Tibial artery (tissue), 4 donors: ENCODE data around the gene OTOP3.
"Not testable (repeated sequence)": the region's sequence is repeated elsewhere in the genome, so short reads cannot be mapped to it uniquely, and the experiment has no call there.

ENCODE experiments used
- DNase-seq, 2 donors: peaks; one replicate each; pipeline ENCODE4 v3.0.0-alpha.2; 2019
- H3K27ac ChIP-seq, 2 donors: fragments of 200-600 bp; sonication (generic) in 1 of 2; 1 replicate in 1 of 2; 2 replicates in 1 of 2; pipeline ENCODE4 v1.5.1; 2018 to 2019; ENCODE audit warnings: mild to moderate bottlenecking in 1 of 2
- H3K27me3 ChIP-seq, 2 donors: fragments of 200-600 bp; sonication (generic) in 1 of 2; one replicate each; pipeline versions ENCODE4 v1.5.1 to v1.6.0; 2016 to 2019
- H3K36me3 ChIP-seq, 3 donors: fragments of 200-600 bp; sonication (generic) in 2 of 3; one replicate each; pipeline ENCODE4 v1.5.1; 2016 to 2019; ENCODE audit warnings: mild to moderate bottlenecking in 2 of 3
- H3K4me1 ChIP-seq, 4 donors: fragments of 200-600 bp; sonication (generic) in 2 of 4; 1 replicate in 3 of 4; 2 replicates in 1 of 4; pipeline ENCODE4 v1.5.1; 2016 to 2019
- H3K4me3 ChIP-seq, 2 donors: fragments of 200-600 bp; sonication (generic) in 1 of 2; 1 replicate in 1 of 2; 2 replicates in 1 of 2; pipeline ENCODE4 v1.5.1; 2018 to 2019; ENCODE audit warnings: mild to moderate bottlenecking in 2 of 2
- H3K9me3 ChIP-seq, 3 donors: fragments of 200-600 bp; sonication (generic) in 1 of 3; one replicate each; pipeline ENCODE4 v1.5.1; 2016 to 2019
- intact Hi-C: fragments of 100-400 bp; cut with DNase I; formaldehyde crosslinking; loops from one replicate; pipeline ENCODE4 v1.15.0; 2023; ENCODE audit warnings: low total_unique reads
- TF ChIP-seq, protein P1 (sequence below), 2 experiments: fragments of 200-600 bp in 1 of 2; fragments of 450-650 bp in 1 of 2; IDR thresholded peaks; one replicate each; pipeline ENCODE4 v1.5.1; 2017 to 2019; ENCODE audit warnings: antibody characterized with exemption in 2 of 2, mild to moderate bottlenecking in 1 of 2, moderate library complexity in 1 of 2

Gene OTOP3

DNA sequence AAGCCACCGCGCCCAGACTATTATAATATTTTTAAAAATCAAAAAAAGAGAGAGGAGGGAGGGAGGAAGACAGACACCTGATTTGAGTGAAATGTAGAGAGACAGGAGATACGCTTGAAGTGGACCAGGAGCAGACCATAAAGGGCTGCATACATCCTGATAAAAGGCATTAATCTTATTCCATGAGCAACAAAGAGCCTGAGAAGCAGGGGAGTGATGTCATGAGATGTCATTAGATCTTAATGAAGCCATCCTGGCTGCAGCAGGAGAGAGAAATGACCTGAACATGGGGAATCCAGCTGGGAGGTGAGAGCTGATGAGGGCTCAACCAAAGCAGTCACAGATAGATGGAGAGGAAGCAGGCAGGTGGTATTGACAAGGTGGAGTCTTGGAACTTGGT lies 42.1 kb downstream of the OTOP3 start:
- no peak for DNase-seq
- TF ChIP-seq, protein P1, sequence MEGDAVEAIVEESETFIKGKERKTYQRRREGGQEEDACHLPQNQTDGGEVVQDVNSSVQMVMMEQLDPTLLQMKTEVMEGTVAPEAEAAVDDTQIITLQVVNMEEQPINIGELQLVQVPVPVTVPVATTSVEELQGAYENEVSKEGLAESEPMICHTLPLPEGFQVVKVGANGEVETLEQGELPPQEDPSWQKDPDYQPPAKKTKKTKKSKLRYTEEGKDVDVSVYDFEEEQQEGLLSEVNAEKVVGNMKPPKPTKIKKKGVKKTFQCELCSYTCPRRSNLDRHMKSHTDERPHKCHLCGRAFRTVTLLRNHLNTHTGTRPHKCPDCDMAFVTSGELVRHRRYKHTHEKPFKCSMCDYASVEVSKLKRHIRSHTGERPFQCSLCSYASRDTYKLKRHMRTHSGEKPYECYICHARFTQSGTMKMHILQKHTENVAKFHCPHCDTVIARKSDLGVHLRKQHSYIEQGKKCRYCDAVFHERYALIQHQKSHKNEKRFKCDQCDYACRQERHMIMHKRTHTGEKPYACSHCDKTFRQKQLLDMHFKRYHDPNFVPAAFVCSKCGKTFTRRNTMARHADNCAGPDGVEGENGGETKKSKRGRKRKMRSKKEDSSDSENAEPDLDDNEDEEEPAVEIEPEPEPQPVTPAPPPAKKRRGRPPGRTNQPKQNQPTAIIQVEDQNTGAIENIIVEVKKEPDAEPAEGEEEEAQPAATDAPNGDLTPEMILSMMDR (IDR thresholded peaks at IDR 0.05): no peak
- Histone ChIP-seq H3K4me3 (no peak overlapping the region), H3K4me1 (peaks cover 0 to 18% (median 12%) of the 10 kb centered on the region in 4 donors), H3K36me3 (no peaks in the 10 kb centered on the region), H3K9me3 (no peaks in the 10 kb centered on the region), H3K27ac (no peak overlapping the region), H3K27me3 (peaks cover 0 to 8% of the 10 kb centered on the region in 2 donors)
- intact Hi-C loops: no loop called here

GRCh38 chr17:74978240-74978639 lies 42.5 kb downstream of the OTOP3 start:
- no peak overlapping the region for H3K27ac ChIP-seq
- H3K36me3 ChIP-seq: no peaks in the 10 kb centered on the region
- H3K4me1 ChIP-seq: peaks cover 0 to 14% (median 11%) of the 10 kb centered on the region in 4 donors
- H3K27me3 ChIP-seq: peaks cover 0 to 8% of the 10 kb centered on the region in 2 donors
- no peak overlapping the region for H3K4me3 ChIP-seq
- intact Hi-C loops: no loop called here
- H3K9me3 ChIP-seq: no peaks in the 10 kb centered on the region
- TF ChIP-seq, protein P1 (IDR thresholded peaks at IDR 0.05): no peak
- DNase-seq: no peak

DNA sequence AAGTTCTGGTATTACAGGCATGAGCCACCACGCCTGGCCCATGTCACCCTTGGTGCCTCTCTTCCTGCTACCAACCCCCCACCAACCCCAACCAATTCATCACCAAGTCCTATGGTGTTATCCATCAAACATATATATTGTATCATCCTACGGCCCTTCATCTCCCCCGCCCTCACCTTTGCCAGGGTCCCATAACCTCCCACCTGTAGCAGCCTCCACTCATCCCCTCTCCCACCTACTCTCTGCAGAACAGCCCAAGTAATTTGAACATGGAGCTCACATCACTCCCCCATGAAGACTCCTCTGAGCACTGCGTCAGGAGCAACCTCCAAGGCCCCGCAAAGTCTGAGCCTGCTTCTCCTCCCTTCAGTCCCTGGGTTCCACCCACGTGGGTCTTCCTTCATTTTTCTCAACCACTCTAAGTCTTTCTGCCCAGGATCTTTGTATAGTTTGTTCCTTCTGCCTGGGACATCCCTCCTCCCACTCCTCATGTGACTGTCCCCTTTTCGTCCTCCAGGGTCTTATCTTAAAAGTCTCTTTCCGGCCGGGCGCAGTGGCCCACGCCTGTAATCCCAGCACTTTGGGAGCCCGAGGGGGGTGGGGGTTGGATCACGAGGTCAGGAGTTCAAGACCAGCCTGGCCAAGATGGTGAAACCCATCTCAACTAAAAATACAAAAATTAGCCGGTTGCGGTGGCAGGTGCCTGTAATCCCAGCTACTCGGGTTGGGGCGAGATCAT lies 43.9 kb downstream of the OTOP3 start:
- Histone ChIP-seq H3K9me3 (no peaks in the 10 kb centered on the region), H3K27ac (no peak overlapping the region), H3K27me3 (peaks cover 0 to 4% of the 10 kb centered on the region in 2 donors), H3K4me3 (no peak overlapping the region), H3K4me1 (peaks cover 0 to 14% (median 11%) of the 10 kb centered on the region in 4 donors), H3K36me3 (no peaks in the 10 kb centered on the region)
- intact Hi-C loops: no loop called here
- TF ChIP-seq, protein P1 (IDR thresholded peaks at IDR 0.05): no peak
- no peak for DNase-seq

GRCh38 chr17:74981318-74981978 lies 45.8 kb downstream of the OTOP3 start:
- no peaks in the 10 kb centered on the region for H3K9me3 ChIP-seq
- intact Hi-C loops: no loop called here
- TF ChIP-seq, protein P1 (IDR thresholded peaks at IDR 0.05): no peak
- no peaks in the 10 kb centered on the region for H3K27me3 ChIP-seq
- no peak for DNase-seq
- H3K36me3 ChIP-seq: no peaks in the 10 kb centered on the region
- H3K4me1 ChIP-seq: peaks cover 0 to 14% (median 11%) of the 10 kb centered on the region in 4 donors
- H3K4me3 ChIP-seq: peak overlapping the region; percentile 55 to 57
- peak overlapping the region; percentile 89 to 91 for H3K27ac ChIP-seq

DNA sequence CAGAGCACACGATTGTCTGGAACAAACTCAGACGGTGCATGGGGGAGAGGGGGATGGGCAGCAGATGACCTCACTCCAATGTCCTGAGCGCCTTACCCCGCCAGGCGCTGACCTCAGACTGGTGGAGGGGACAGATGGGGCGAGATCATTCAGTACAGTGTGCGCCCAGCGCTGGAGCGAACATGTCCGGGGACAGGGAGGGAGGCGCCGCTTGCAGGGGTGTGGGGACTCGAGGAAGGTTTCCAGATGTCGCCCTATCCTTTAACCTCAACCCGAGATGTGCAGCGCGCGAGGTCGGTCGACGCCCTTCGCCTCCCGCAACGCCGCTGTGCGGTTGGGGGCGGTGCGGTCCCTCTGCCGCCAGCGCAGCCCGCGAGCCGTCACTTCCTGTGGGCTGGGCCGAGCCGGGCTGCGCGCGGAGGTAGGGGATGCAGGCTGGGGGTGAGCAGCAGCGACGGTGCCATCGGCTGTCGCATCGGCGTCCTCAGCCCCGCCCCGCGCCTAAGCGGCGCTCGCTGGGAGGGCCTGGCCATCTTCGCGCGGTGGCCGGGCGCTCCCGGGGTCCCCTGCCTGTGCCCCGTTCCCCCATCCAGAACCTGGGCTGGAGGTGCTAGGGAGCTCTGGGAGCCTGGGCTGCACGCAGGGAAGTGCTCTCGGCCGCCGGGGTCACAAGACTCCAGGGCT lies 46.4 kb downstream of the OTOP3 start:
- intact Hi-C loops: no loop called here
- H3K4me3 ChIP-seq: peak overlapping the region; percentile 55 to 57

DNA sequence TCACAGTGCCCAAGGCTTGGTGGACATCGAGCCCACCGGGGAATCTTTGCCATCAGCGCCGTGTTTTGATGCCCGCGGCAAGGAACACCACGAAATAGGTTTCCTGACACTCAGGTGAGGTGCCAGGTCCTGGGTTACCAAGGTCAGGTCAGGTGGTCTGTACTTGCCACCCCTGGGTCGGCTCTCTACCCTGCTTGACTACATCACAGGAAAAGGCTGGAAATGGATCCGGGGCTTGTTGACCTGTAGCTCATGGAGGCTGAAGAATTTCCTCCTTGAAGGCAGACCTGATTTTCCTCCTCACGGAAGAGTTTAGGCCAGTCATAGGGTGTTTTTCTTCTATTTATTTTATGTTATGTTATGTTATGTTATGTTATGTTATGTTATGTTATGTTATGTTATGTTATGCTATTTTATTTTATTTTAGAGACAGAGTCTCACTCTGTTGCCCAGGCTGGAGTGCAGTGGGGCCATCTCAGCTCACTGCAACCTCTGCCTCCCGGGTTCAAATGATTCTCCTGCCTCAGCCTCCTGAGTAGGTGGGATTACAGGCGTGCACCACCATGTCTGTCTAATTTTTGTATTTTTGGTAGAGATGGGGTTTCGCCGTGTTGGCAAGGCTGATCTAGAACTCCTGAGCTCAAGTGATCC lies 47.1 kb downstream of the OTOP3 start:
- DNase-seq, H3K36me3 ChIP-seq, H3K9me3 ChIP-seq, intact Hi-C loops, H3K27me3 ChIP-seq: not testable (repeated sequence)
- peak overlapping the region; percentile 89 to 91 for H3K27ac ChIP-seq
- H3K4me3 ChIP-seq: peak overlapping the region; percentile 55 to 57
- peaks cover 0 to 20% (median 13%) of the 10 kb centered on the region in 4 donors for H3K4me1 ChIP-seq

More for the DNA sequence above, 46.4 kb downstream of the OTOP3 start:
- TF ChIP-seq, protein P1 (IDR thresholded peaks at IDR 0.05): peak in 1 of 2 experiments; percentile 21
- peak; percentile 59 to 83 for DNase-seq
- Histone ChIP-seq H3K27ac (peak overlapping the region; percentile 89 to 91), H3K36me3 (no peaks in the 10 kb centered on the region), H3K9me3 (no peaks in the 10 kb centered on the region), H3K4me1 (peaks cover 0 to 19% (median 13%) of the 10 kb centered on the region in 4 donors), H3K27me3 (no peaks in the 10 kb centered on the region)
